SK-N-SH (cell line): Measurements from ENCODE around the gene TRPC4. TPM values are rescaled to one million over a fixed set of nuclear protein-coding genes. Genes with fewer than 3 reads are reported as not detected.

Source experiments
- CTCF ChIA-PET: fragments of 300-600, 350-600 bp; formaldehyde crosslinking; extraction: SDS; loops from one replicate; lab custom pipeline; 2021; lab: Yijun Ruan, JAX
- POLR2A ChIA-PET: fragments of 350-600 bp; sonication (Branson Sonifier 250); formaldehyde crosslinking; extraction: SDS; loops from one replicate; lab custom pipeline; 2020; ENCODE audit warnings: antibody characterized with exemption, inconsistent platforms; lab: Yijun Ruan, JAX
- DNase-seq: peaks from one replicate; pipeline ENCODE4 v3.0.0; 2012
- H2AFZ ChIP-seq: fragments of 200-600 bp; sonication (generic); 2 replicates; pipeline ENCODE4 v1.8.1; 2016; ENCODE audit warnings: antibody characterized with exemption, mild to moderate bottlenecking, low read depth
- H3F3A ChIP-seq: fragments of 200-600 bp; sonication (generic); replicated peaks from 2 replicates; pipeline ENCODE3; 2016; ENCODE audit warnings: antibody characterized with exemption, mild to moderate bottlenecking; ENCODE audit not compliant: insufficient read depth
- H3K27ac ChIP-seq, 2 experiments: fragments of 200-500 bp in 1 of 2; fragments of 200-600 bp in 1 of 2; sonication (Bioruptor generic) in 1 of 2; sonication (generic), shearing (Covaris generic) in 1 of 2; 2 replicates each; pipeline versions ENCODE4 v1.5.1 to v1.6.1; 2014 to 2016; ENCODE audit warnings: low read depth in 2 of 2, inconsistent platforms in 1 of 2, low read length in 1 of 2, mild to moderate bottlenecking in 1 of 2, mixed read lengths in 1 of 2
- H3K27me3 ChIP-seq: fragments of 200-600 bp; sonication (generic), shearing (Covaris generic); 2 replicates; pipeline ENCODE4 v1.6.1; 2016; ENCODE audit warnings: mixed run types; ENCODE audit not compliant: insufficient read depth
- H3K36me3 ChIP-seq, 2 experiments: fragments of 200-500 bp in 1 of 2; fragments of 200-600 bp in 1 of 2; sonication (Bioruptor generic) in 1 of 2; sonication (generic) in 1 of 2; replicated peaks in 1 of 2; 2 replicates each; pipeline versions ENCODE3 to v1.5.1; 2014 to 2016; ENCODE audit warnings: low read length in 1 of 2, mild to moderate bottlenecking in 1 of 2; ENCODE audit not compliant: insufficient read depth in 2 of 2, control insufficient read depth in 1 of 2
- H3K4me1 ChIP-seq, 2 experiments: fragments of 200-500 bp in 1 of 2; fragments of 200-600 bp in 1 of 2; sonication (Bioruptor generic) in 1 of 2; sonication (generic), shearing (Covaris generic) in 1 of 2; 2 replicates each; pipeline versions ENCODE4 v1.5.1 to v1.6.1; 2014 to 2016; ENCODE audit warnings: low read depth in 1 of 2, low read length in 1 of 2, mixed run types in 1 of 2; ENCODE audit not compliant: insufficient read depth in 2 of 2, control insufficient read depth in 1 of 2
- H3K4me2 ChIP-seq: fragments of 200-600 bp; sonication (generic), shearing (Covaris generic); 2 replicates; pipeline ENCODE4 v1.6.1; 2017; ENCODE audit warnings: mixed run types
- H3K4me3 ChIP-seq, 2 experiments: fragments of 200-500 bp in 1 of 2; fragments of 200-600 bp in 1 of 2; sonication (Bioruptor generic) in 1 of 2; sonication (generic), shearing (Covaris generic) in 1 of 2; 2 replicates each; pipeline versions ENCODE4 v1.5.1 to v1.8.1; 2014 to 2016; ENCODE audit warnings: low read depth in 2 of 2, inconsistent platforms in 1 of 2, low read length in 1 of 2, mild to moderate bottlenecking in 1 of 2, mixed read lengths in 1 of 2, moderate library complexity in 1 of 2
- H3K79me2 ChIP-seq: fragments of 200-600 bp; sonication (generic); 2 replicates; pipeline ENCODE4 v1.8.1; 2017; ENCODE audit warnings: mild to moderate bottlenecking; ENCODE audit not compliant: insufficient read depth
- H3K9ac ChIP-seq: fragments of 200-600 bp; sonication (generic); 2 replicates; pipeline ENCODE4 v1.6.1; 2017; ENCODE audit warnings: mixed run types
- H3K9me2 ChIP-seq: fragments of 200-600 bp; sonication (generic); 2 replicates; pipeline ENCODE4 v1.6.1; 2017; ENCODE audit warnings: mixed run types
- H3K9me3 ChIP-seq: fragments of 200-600 bp; sonication (generic); 2 replicates; pipeline ENCODE4 v1.6.1; 2017; ENCODE audit warnings: mixed run types, mild to moderate bottlenecking, moderate library complexity
- H4K20me1 ChIP-seq: fragments of 200-600 bp; sonication (generic); 2 replicates; pipeline ENCODE4 v1.6.1; 2017; ENCODE audit warnings: mild to moderate bottlenecking, mixed run types; ENCODE audit not compliant: insufficient read depth
- CTCF ChIP-seq: fragments of 200-600 bp; sonication (generic); IDR thresholded peaks from 2 replicates; pipeline ENCODE4 v1.6.1; 2017; ENCODE audit warnings: antibody characterized with exemption, mild to moderate bottlenecking, moderate library complexity
- EP300 ChIP-seq, 2 experiments: IDR thresholded peaks; 2 replicates each; pipeline versions ENCODE4 v1.4.0 to v1.6.1; 2012; ENCODE audit warnings: borderline replicate concordance in 1 of 2, low read depth in 1 of 2, low read length in 1 of 2
- EZH2phosphoT487 ChIP-seq: fragments of 200-600 bp; sonication (generic); IDR thresholded peaks from 2 replicates; pipeline ENCODE4 v1.6.1; 2017; ENCODE audit warnings: low read depth, mixed run types, mild to moderate bottlenecking, antibody characterized with exemption, moderate library complexity, borderline replicate concordance
- FOSL2 ChIP-seq: IDR thresholded peaks from 2 replicates; pipeline ENCODE4 v1.4.0; 2012; ENCODE audit warnings: low read depth, mild to moderate bottlenecking, moderate library complexity, borderline replicate concordance
- GABPA ChIP-seq: IDR thresholded peaks from 2 replicates; pipeline ENCODE4 v1.4.0; 2012; ENCODE audit warnings: low read depth, mild to moderate bottlenecking
- GATA2 ChIP-seq: sonication (generic); formaldehyde crosslinking; IDR thresholded peaks from 2 replicates; pipeline ENCODE4 v1.5.0; 2020; ENCODE audit warnings: mild to moderate bottlenecking, missing genetic modification reagents
- MXI1 ChIP-seq: IDR thresholded peaks from 2 replicates; pipeline ENCODE4 v1.6.1; 2012; ENCODE audit warnings: mild to moderate bottlenecking, low read depth, low read length, improper control_type of control experiment
- NRF1 ChIP-seq: IDR thresholded peaks from 2 replicates; pipeline ENCODE4 v1.6.1; 2012; ENCODE audit warnings: low read depth, mild to moderate bottlenecking, low read length
- PBX3 ChIP-seq: IDR thresholded peaks from 2 replicates; pipeline ENCODE4; 2012
- POLR2AphosphoS5 ChIP-seq: IDR thresholded peaks from 2 replicates; pipeline ENCODE4 v1.6.1; 2012; ENCODE audit warnings: low read depth, low read length
- RAD21 ChIP-seq: IDR thresholded peaks from 2 replicates; pipeline ENCODE4 v1.6.1; 2012; ENCODE audit warnings: mild to moderate bottlenecking, low read length
- RXRA ChIP-seq: IDR thresholded peaks from 2 replicates; pipeline ENCODE4 v1.4.0; 2012; ENCODE audit warnings: low read depth, mild to moderate bottlenecking, borderline replicate concordance
- SMC3 ChIP-seq: IDR thresholded peaks from 2 replicates; pipeline ENCODE4 v1.6.1; 2012; ENCODE audit warnings: low read depth, low read length, improper control_type of control experiment
- TCF12 ChIP-seq: IDR thresholded peaks from 2 replicates; pipeline ENCODE4 v1.4.0; 2012
- WGBS: methylation state at CpG from one replicate; pipeline ENCODE4 v1.1.6; 2017; ENCODE audit warnings: low lambda C conversion rate; 5-methylcytosine and 5-hydroxymethylcytosine counted together
- polyA plus RNA-seq, 3 experiments: library from polyadenylated mRNA; depleted of rRNA; stranded (reverse); fragments of >200 nt; gene quantifications; 2 replicates each; pipeline ENCODE4 v1.2.3, GENCODE V29; 2012

TRPC4 gene
- polyA plus RNA-seq, 1 of the 3 experiments (the other 2 are of a cell fraction): not detected

- POLR2A ChIA-PET: no interaction called here
- H3F3A ChIP-seq: no peaks in the 10 kb centered on the region
- H3K36me3 ChIP-seq: no peaks in the 10 kb centered on the region
- no peaks in the 10 kb centered on the region for H3K9me3 ChIP-seq
- no peak overlapping the region for H3K4me3 ChIP-seq
- no peak overlapping the region for H3K4me2 ChIP-seq
- 5% methylated on average over 1 of the region's 1 CpG for WGBS
- no peaks in the 10 kb centered on the region for H3K27me3 ChIP-seq
- no peaks in the 10 kb centered on the region for H3K9me2 ChIP-seq
- no peaks in the 10 kb centered on the region for H4K20me1 ChIP-seq
- no peaks in the 10 kb centered on the region for H3K4me1 ChIP-seq
- no peak overlapping the region for H3K9ac ChIP-seq
- TF ChIP-seq EP300 (IDR thresholded peaks at IDR 0.05; ENCODE audit: borderline replicate concordance in 1 of 2, low read depth in 1 of 2, low read length in 1 of 2): no peak
- H3K79me2 ChIP-seq: no peaks in the 10 kb centered on the region
- CTCF ChIA-PET: no interaction called here
- DNase-seq: no peak
- no peak overlapping the region for H3K27ac ChIP-seq
- no peak overlapping the region for H2AFZ ChIP-seq
Observed at GRCh38 chr13:37906880-37907279, 37.3 kb upstream of the TRPC4 start.

GRCh38 chr13:37905736-37906135 lies 36.2 kb upstream of the TRPC4 start:
- no peak overlapping the region for H3K4me2 ChIP-seq
- H3K27me3 ChIP-seq: no peaks in the 10 kb centered on the region
- H3K4me3 ChIP-seq: no peak overlapping the region
- H3K79me2 ChIP-seq: no peaks in the 10 kb centered on the region
- no peak for DNase-seq
- no peaks in the 10 kb centered on the region for H3K9me2 ChIP-seq
- H3K9me3 ChIP-seq: no peaks in the 10 kb centered on the region
- no peaks in the 10 kb centered on the region for H3K36me3 ChIP-seq
- no peak overlapping the region for H2AFZ ChIP-seq
- H3K9ac ChIP-seq: no peak overlapping the region
- no peak overlapping the region for H3K27ac ChIP-seq
- H3K4me1 ChIP-seq: no peaks in the 10 kb centered on the region
- WGBS: 20% methylated on average over 2 of the region's 2 CpGs
- CTCF ChIA-PET: no interaction called here
- POLR2A ChIA-PET: no interaction called here
- H3F3A ChIP-seq: no peaks in the 10 kb centered on the region
- no peaks in the 10 kb centered on the region for H4K20me1 ChIP-seq
- TF ChIP-seq FOSL2 (no peak), NRF1 (no peak), PBX3 (no peak)

- no peaks in the 10 kb centered on the region for H3K36me3 ChIP-seq
- H3K27ac ChIP-seq: no peak overlapping the region
- no peaks in the 10 kb centered on the region for H3K27me3 ChIP-seq
- H3K4me2 ChIP-seq: no peak overlapping the region
- no peaks in the 10 kb centered on the region for H3K4me1 ChIP-seq
- no peaks in the 10 kb centered on the region for H3K9me3 ChIP-seq
- CTCF ChIA-PET: interaction anchor here (0.6 kb wide), 1 partner anchor 401 kb away, joined by 5 read pairs; no protein-coding TSS in a partner anchor
- DNase-seq: no peak
- no peaks in the 10 kb centered on the region for H4K20me1 ChIP-seq
- H3K9ac ChIP-seq: no peak overlapping the region
- no peak overlapping the region for H3K4me3 ChIP-seq
- no peaks in the 10 kb centered on the region for H3F3A ChIP-seq
- TF ChIP-seq TCF12 (no peak), MXI1 (no peak), RXRA (no peak), RAD21 (no peak), SMC3 (no peak), GABPA (no peak), POLR2AphosphoS5 (no peak), PBX3 (no peak), GATA2 (no peak), CTCF (no peak), EZH2phosphoT487 (no peak)
- POLR2A ChIA-PET: no interaction called here
- no peaks in the 10 kb centered on the region for H3K79me2 ChIP-seq
- H3K9me2 ChIP-seq: no peaks in the 10 kb centered on the region
- WGBS: 4% methylated on average over 4 of the region's 4 CpGs
- H2AFZ ChIP-seq: no peak overlapping the region
Observed at GRCh38 chr13:37899753-37900152, 30.2 kb upstream of the TRPC4 start.
